Lung (tissue), 12 donors: ENCODE data around the gene TTF2. TPM values are rescaled to one million over a fixed set of nuclear protein-coding genes. Genes with fewer than 3 reads are reported as not detected.

ENCODE experiments used
- ATAC-seq: fragments of 200-7000 bp; cut with Tn5 transposase; one replicate; pipeline ENCODE4 v1.9.1; 2020; ENCODE audit warnings: moderate number of reproducible peaks; ENCODE audit not compliant: insufficient read depth, low FRiP score
- DNase-seq, 3 donors: peaks; one replicate each; pipeline ENCODE4 v3.0.0-alpha.2; 2013 to 2017
- H3K27ac ChIP-seq, 2 donors: one replicate each; pipeline ENCODE4 v1.5.1; 2013; ENCODE audit warnings: mild to moderate bottlenecking in 2 of 2, moderate library complexity in 2 of 2, control low read depth in 1 of 2, inconsistent platforms in 1 of 2, low read depth in 1 of 2, low read length in 1 of 2
- H3K27me3 ChIP-seq, 3 donors: one replicate each; pipeline ENCODE4 v1.5.1; 2013; ENCODE audit warnings: low read length in 2 of 3; ENCODE audit not compliant: control insufficient read depth in 3 of 3, insufficient read depth in 3 of 3
- H3K36me3 ChIP-seq, 4 donors: one replicate each; pipeline ENCODE4 v1.5.1; 2013; ENCODE audit warnings: low read length in 4 of 4, mild to moderate bottlenecking in 1 of 4, moderate library complexity in 1 of 4; ENCODE audit not compliant: control insufficient read depth in 4 of 4, insufficient read depth in 4 of 4
- H3K4me1 ChIP-seq, 5 donors: one replicate each; pipeline ENCODE4 v1.5.1; 2013; ENCODE audit warnings: low read length in 5 of 5, mild to moderate bottlenecking in 2 of 5, moderate library complexity in 1 of 5; ENCODE audit not compliant: control insufficient read depth in 5 of 5, insufficient read depth in 5 of 5
- H3K4me3 ChIP-seq: one replicate; pipeline ENCODE4 v1.5.1; 2013; ENCODE audit warnings: mild to moderate bottlenecking, control low read depth, moderate library complexity
- H3K9ac ChIP-seq, 2 donors: one replicate each; pipeline ENCODE4 v1.5.1; 2013; ENCODE audit warnings: low read length in 2 of 2, control low read depth in 1 of 2; ENCODE audit not compliant: insufficient read depth in 1 of 2
- H3K9me3 ChIP-seq, 4 donors: one replicate each; pipeline ENCODE4 v1.5.1; 2013; ENCODE audit warnings: low read length in 3 of 4, mild to moderate bottlenecking in 1 of 4, moderate library complexity in 1 of 4; ENCODE audit not compliant: control insufficient read depth in 4 of 4, insufficient read depth in 3 of 4
- CTCF ChIP-seq: IDR thresholded peaks from 2 replicates; pipeline ENCODE4 v1.5.1; 2012; ENCODE audit warnings: mild to moderate bottlenecking; ENCODE audit errors: control extremely low read depth, extremely low read depth
- WGBS, 2 donors: extraction: QIAGEN DNeasy Blood & Tissue Kit; methylation state at CpG; one replicate each; pipeline ENCODE4 v1.1.7; 2013; 5-methylcytosine and 5-hydroxymethylcytosine counted together
- polyA plus RNA-seq, 2 donors: library from polyadenylated mRNA; stranded (reverse); fragments of 200-250 nt; gene quantifications; one replicate each; pipeline ENCODE4 v1.2.1, GENCODE V29; 2013
- total RNA-seq, 2 donors: library from RNA; depleted of rRNA in 1 of 2; stranded (reverse); fragments of >200 nt in 1 of 2; gene quantifications; one replicate each; pipeline ENCODE4 v1.2.1, GENCODE V29; 2014 to 2021
- donor health status: control.
- donor health status: control.
- donor health status: Bipolar disorder and iron deficiency.
- donor health status: healthy.
- donor health status: DM: yes; HTN: yes; CAD: no.

The TTF2 gene
- total and polyA plus RNA-seq, 4 donors = 3.9 to 21.0 (median 11.6) TPM

GRCh38 chr1:117120774-117121588 is 60.9 kb downstream of the TTF2 start:
- WGBS, 2 donors = 17% methylated on average over 29 of the region's 29 CpGs
- Histone ChIP-seq H3K36me3 (no peaks in the 10 kb centered on the region), H3K4me3 (peak overlapping the region; percentile 52), H3K9ac (peak overlapping the region in 1 of 2 donors; percentile 79), H3K27ac (peak overlapping the region; percentile 57 to 75), H3K4me1 (peaks cover 0 to 20% (median 2%) of the 10 kb centered on the region in 5 donors), H3K9me3 (no peaks in the 10 kb centered on the region), H3K27me3 (no peaks in the 10 kb centered on the region)
- DNase-seq (peak in 2 of 3 donors; percentile 39 to 78), ATAC-seq (peak; percentile 37)
- no peak for TF ChIP-seq CTCF

GRCh38 chr1:117121589-117122329 is 61.6 kb downstream of the TTF2 start, which contains the start of gene TRIM45:
TRIM45 (minus strand) TSS chr1:117121749; CDS start chr1:117121201, 548 bp downstream.
- Histone ChIP-seq H3K36me3 (no peaks in the 10 kb centered on the region), H3K9ac (peak within 1 kb of the TSS; percentile 74 to 96), H3K4me1 (peaks cover 0 to 20% (median 2%) of the 10 kb centered on the region in 5 donors), H3K27ac (peak within 1 kb of the TSS; percentile 86 to 91), H3K27me3 (no peaks in the 10 kb centered on the region), H3K9me3 (no peaks in the 10 kb centered on the region), H3K4me3 (peak within 1 kb of the TSS; percentile 52)
- 1% methylated on average over 68 to 71 of the region's 71 CpGs for WGBS, 2 donors
- TF ChIP-seq CTCF = peak; percentile 66
- ATAC-seq (peak; percentile 94), DNase-seq (peak; percentile 97 to 99 (median 98))

- Histone ChIP-seq H3K36me3 (no peaks in the 10 kb centered on the region), H3K9ac (peak overlapping the region in 1 of 2 donors; percentile 51), H3K27ac (peak overlapping the region; percentile 86 to 91), H3K4me1 (peaks cover 0 to 20% (median 2%) of the 10 kb centered on the region in 5 donors), H3K4me3 (no peak overlapping the region), H3K27me3 (no peaks in the 10 kb centered on the region), H3K9me3 (no peaks in the 10 kb centered on the region)
- DNase-seq (no peak), ATAC-seq (no peak)
- WGBS, 2 donors = 31 to 32% methylated on average over 32 of the region's 32 CpGs
- TF ChIP-seq CTCF = no peak
These were observed 62.4 kb downstream of the TTF2 start for GRCh38 chr1:117122330-117123025.
